Mesodermal cell (in vitro differentiated cells): ENCODE measurements around the gene HIPK2.

ENCODE experiments used
- H3K27ac ChIP-seq: 2 replicates; pipeline ENCODE4 v1.7.0; 2013; ENCODE audit warnings: mild to moderate bottlenecking, low read depth, low read length, moderate library complexity; ENCODE audit not compliant: severe bottlenecking
- H3K36me3 ChIP-seq: 2 replicates; pipeline ENCODE4 v1.7.1; 2013; ENCODE audit warnings: mild to moderate bottlenecking, low read length, moderate library complexity; ENCODE audit not compliant: control insufficient read depth, insufficient read depth
- H3K4me1 ChIP-seq: one replicate; pipeline ENCODE4 v1.7.1; 2013; ENCODE audit warnings: mild to moderate bottlenecking, low read length; ENCODE audit not compliant: insufficient read depth, control insufficient read depth, poor library complexity, severe bottlenecking
- H3K4me3 ChIP-seq: 2 replicates; pipeline ENCODE4 v1.7.0; 2013; ENCODE audit warnings: low read length, control low read depth, mild to moderate bottlenecking; ENCODE audit not compliant: insufficient read depth, poor library complexity, severe bottlenecking; ENCODE audit errors: extremely low read depth
- H3K9me3 ChIP-seq: 2 replicates; pipeline ENCODE4 v1.7.1; 2013; ENCODE audit warnings: mild to moderate bottlenecking, low read length, moderate library complexity; ENCODE audit not compliant: control insufficient read depth
- WGBS, 2 experiments: methylation state at CpG; one replicate each; pipeline ENCODE4 v1.1.5; 2013; ENCODE audit warnings: missing lambda C conversion rate in 2 of 2; ENCODE audit not compliant: insufficient coverage in 2 of 2; 5-methylcytosine and 5-hydroxymethylcytosine counted together

The HIPK2 gene

GRCh38 chr7:139783647-139784385 is 6.0 kb upstream of the HIPK2 start:
- Histone ChIP-seq H3K27ac (no peak overlapping the region), H3K4me3 (no peak overlapping the region)
- WGBS, 2 experiments, result 18 to 29% methylated on average over 3 of the region's 3 CpGs

DNA sequence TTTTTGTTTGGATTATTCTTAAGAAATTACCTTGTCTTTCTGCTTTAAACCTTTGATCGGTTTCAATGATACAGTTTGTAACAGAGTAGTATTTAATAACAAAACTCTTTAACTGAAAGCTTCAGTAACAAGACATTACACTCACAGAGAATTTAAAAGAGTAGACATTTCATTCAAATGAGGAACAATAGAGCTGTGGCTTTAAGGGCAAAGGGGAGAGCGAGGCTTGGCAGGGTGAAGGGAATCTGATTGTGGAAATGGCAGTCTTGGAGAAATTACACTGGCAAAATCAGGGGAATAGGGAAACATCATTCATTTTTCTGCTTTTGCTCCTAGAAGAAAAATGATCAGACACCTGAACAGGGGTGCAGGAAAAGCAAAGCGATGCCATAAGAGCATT is 5.1 kb upstream of the HIPK2 start:
- H3K9me3 ChIP-seq, result no peaks in the 10 kb centered on the region
- H3K27ac ChIP-seq, result no peak overlapping the region
- no peaks in the 10 kb centered on the region for H3K36me3 ChIP-seq
- WGBS, 2 experiments, result 92 to 100% methylated on average over 2 of the region's 3 CpGs
- no peak overlapping the region for H3K4me3 ChIP-seq
- H3K4me1 ChIP-seq, result no peaks in the 10 kb centered on the region

More at GRCh38 chr7:139783647-139784385, 6.0 kb upstream of the HIPK2 start:
- no peaks in the 10 kb centered on the region for H3K4me1 ChIP-seq
- no peaks in the 10 kb centered on the region for H3K9me3 ChIP-seq
- no peaks in the 10 kb centered on the region for H3K36me3 ChIP-seq

GRCh38 chr7:139777133-139777891 is 486 bp downstream of the HIPK2 start:
- peak overlapping the region; percentile 77 for H3K27ac ChIP-seq
- peaks cover 4% of the 10 kb centered on the region for H3K36me3 ChIP-seq
- H3K9me3 ChIP-seq, result no peaks in the 10 kb centered on the region

GRCh38 chr7:139776486-139777132 is 1.2 kb downstream of the HIPK2 start:
- WGBS, 2 experiments, result 3 to 5% methylated on average over 13 to 19 of the region's 26 CpGs
- no peaks in the 10 kb centered on the region for H3K9me3 ChIP-seq
- peaks cover 13% of the 10 kb centered on the region for H3K4me1 ChIP-seq
- peaks cover 4% of the 10 kb centered on the region for H3K36me3 ChIP-seq
- peak overlapping the region; percentile 77 for H3K27ac ChIP-seq
- H3K4me3 ChIP-seq, result peak overlapping the region; percentile 71

More at GRCh38 chr7:139777133-139777891, 486 bp downstream of the HIPK2 start:
- H3K4me1 ChIP-seq, result peaks cover 13% of the 10 kb centered on the region
- WGBS, 2 experiments, result 0 to 1% methylated on average over 32 to 38 of the region's 102 CpGs
- H3K4me3 ChIP-seq, result peak overlapping the region; percentile 71

- Histone ChIP-seq H3K9me3 (no peaks in the 10 kb centered on the region), H3K4me1 (peaks cover 17% of the 10 kb centered on the region), H3K36me3 (peaks cover 4% of the 10 kb centered on the region), H3K4me3 (peak overlapping the region; percentile 71), H3K27ac (no peak overlapping the region)
- WGBS, 2 experiments, result 43 to 56% methylated on average over 6 of the region's 11 CpGs
Observed at GRCh38 chr7:139775829-139776266, 1.9 kb downstream of the HIPK2 start.

DNA sequence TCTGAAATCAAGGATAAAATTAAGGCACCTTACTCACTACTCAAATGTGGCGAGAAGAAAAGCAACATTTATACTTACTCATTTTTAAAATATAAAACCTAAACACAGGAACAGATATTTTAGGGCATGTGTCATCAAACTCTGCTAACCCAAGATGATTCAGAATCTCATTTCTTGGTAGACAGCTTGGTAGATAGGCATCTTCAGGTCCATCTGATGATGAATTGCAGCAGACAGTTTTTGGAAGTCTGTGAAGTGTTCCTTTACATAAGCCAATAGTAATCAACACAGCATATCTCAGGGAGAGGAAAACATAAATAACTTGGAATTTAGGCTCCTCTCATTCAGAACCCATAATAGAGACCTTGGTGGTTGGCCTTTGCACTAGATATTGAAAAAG is 3.4 kb downstream of the HIPK2 start:
- no peak overlapping the region for H3K27ac ChIP-seq
- peaks cover 17% of the 10 kb centered on the region for H3K4me1 ChIP-seq
- no peaks in the 10 kb centered on the region for H3K9me3 ChIP-seq
- H3K4me3 ChIP-seq, result no peak overlapping the region
- 100% methylated on average over 1 of the region's 1 CpG; no CpG with 5 or more reads in 1 of the 2 experiments for WGBS, 2 experiments
- H3K36me3 ChIP-seq, result peaks cover 4% of the 10 kb centered on the region

GRCh38 chr7:139773371-139773770 is 4.4 kb downstream of the HIPK2 start:
- H3K4me1 ChIP-seq, result peaks cover 17% of the 10 kb centered on the region
- H3K4me3 ChIP-seq, result no peak overlapping the region
- H3K9me3 ChIP-seq, result no peaks in the 10 kb centered on the region
- H3K36me3 ChIP-seq, result peaks cover 4% of the 10 kb centered on the region
- WGBS, 2 experiments, result 86 to 100% methylated on average over 1 to 3 of the region's 5 CpGs
- no peak overlapping the region for H3K27ac ChIP-seq

DNA sequence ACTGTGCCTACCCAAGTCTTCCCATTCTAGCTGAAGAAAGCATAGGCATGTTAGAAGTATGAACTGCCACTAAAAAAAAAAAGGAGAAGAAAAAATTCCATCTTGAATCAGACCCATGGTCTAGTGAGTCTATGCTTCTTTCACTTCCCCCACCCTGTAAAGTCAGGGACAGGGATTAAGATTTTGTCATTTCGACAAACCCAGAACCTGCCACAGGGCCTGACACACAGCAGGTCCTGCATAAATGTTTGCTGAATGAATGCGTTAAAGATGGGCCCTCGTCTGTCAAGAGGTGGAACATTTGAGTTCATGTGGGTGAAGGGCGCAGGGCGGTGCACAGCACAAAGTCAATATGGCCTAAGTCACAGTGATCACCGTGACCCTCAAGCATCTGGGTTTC is 4.9 kb downstream of the HIPK2 start:
- H3K36me3 ChIP-seq, result peaks cover 4% of the 10 kb centered on the region
- no peaks in the 10 kb centered on the region for H3K9me3 ChIP-seq
- 90 to 94% methylated on average over 3 to 5 of the region's 6 CpGs for WGBS, 2 experiments
- H3K4me1 ChIP-seq, result peaks cover 17% of the 10 kb centered on the region
- H3K4me3 ChIP-seq, result no peak overlapping the region
- H3K27ac ChIP-seq, result no peak overlapping the region

DNA sequence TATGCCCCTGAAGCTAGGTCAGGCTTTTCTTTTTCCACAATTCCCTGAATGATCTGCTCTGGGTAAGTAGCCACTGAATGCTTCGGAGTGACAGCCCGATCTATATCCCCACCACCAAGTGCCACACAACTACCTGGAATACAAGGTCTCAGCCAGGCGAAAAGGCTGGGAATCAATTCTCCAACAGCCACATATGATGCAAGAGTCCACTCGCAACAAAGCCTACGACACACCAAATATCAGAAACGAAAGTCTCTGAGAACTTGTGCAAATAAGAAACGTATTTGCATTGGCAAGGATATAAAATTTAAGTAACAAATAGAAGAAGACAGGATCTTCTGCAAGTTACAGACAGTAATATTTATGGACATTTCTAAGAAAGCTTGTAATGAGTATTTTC is 5.7 kb downstream of the HIPK2 start:
- peaks cover 21% of the 10 kb centered on the region for H3K4me1 ChIP-seq
- H3K27ac ChIP-seq, result no peak overlapping the region
- no peak overlapping the region for H3K4me3 ChIP-seq
- WGBS, 2 experiments, result 91 to 93% methylated on average over 3 to 4 of the region's 7 CpGs
- H3K36me3 ChIP-seq, result peaks cover 4% of the 10 kb centered on the region
- H3K9me3 ChIP-seq, result no peaks in the 10 kb centered on the region

DNA sequence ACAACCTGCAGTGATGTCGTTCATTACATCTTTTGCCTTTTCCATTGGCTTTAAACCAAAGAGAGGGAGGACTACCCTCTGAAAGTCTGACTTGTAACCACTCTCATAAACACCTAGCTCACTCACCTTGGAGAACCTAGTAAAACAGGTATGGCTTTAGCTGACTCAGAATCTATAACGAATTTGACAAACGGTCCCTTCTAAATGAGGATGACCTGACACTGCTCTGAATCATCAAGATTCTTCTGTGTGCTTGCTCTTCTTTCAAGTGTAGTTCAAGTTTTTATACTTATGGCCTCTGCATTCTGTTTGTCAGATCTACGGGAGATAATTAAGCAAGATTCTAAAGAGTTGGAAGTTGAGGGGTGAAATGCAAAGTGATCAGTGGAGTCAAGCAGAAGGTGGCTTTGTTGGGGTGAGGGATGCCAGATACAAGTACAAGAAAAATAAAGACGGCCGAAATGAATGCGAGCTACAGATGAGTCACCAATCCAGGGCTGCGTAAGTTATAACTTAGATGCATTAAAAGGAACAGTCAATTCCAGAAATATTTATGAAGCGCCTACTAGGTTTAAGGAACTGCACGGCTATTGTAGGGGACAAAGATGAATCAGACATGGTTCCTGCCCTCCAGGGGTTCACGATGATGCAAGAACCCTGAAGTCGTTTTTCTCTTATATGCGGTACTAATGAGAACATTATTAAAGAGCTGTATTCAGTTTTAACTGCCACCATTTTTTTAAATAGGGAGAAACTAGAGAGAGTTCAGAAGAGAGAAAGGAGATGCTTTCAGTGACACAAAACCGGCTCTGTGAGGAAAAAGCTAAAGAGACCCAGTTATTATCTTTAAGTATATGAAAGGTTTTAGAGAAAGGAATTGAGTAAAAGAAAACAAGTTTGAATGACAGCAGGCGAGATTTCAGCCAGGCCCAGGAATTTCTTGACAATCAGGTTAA is 6.5 kb downstream of the HIPK2 start:
- peaks cover 4% of the 10 kb centered on the region for H3K36me3 ChIP-seq
- 91 to 95% methylated on average over 9 to 13 of the region's 15 CpGs for WGBS, 2 experiments
- H3K4me1 ChIP-seq, result peaks cover 21% of the 10 kb centered on the region
- no peak overlapping the region for H3K27ac ChIP-seq
- H3K4me3 ChIP-seq, result no peak overlapping the region
- no peaks in the 10 kb centered on the region for H3K9me3 ChIP-seq
